Measurements from ENCODE around the gene NCBP2L.

NCBP2L gene

GRCh38 chrX:107818900-107819521 lies 41.5 kb downstream of the NCBP2L start:
- no peak for DNase-seq

DNA sequence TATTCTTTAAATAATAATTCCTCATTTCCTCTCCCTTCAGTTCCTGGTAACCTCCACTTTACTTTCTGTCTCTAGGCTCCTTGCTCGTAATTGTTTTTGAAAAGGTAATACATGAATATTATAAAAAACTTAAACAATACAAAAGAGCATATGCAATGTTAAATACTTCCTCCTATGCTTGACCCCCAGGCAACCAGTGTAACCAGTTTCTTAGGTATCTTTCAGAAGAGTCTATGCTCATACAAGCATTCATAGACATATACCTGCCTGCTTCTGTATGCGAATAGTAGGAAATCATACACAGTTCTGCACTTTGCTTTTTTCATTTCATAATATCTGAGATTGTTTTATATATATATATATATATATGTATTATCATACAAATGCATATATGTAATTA lies 45.5 kb downstream of the NCBP2L start:
- DNase-seq = no peak

- no peak for DNase-seq
Measured at GRCh38 chrX:107823456-107823855, 45.9 kb downstream of the NCBP2L start.

- DNase-seq = peak; percentile 25 to 73 (median 71)
Measured at GRCh38 chrX:107825698-107826237, 48.2 kb downstream of the NCBP2L start, which contains the start of gene MID2. Gene MID2 (plus strand): TSS chrX:107825866. CDS start chrX:107826427, 561 bp downstream.

- DNase-seq = peak; percentile 16 to 84 (median 74)
Measured at GRCh38 chrX:107826238-107827029, 48.9 kb downstream of the NCBP2L start.

DNA sequence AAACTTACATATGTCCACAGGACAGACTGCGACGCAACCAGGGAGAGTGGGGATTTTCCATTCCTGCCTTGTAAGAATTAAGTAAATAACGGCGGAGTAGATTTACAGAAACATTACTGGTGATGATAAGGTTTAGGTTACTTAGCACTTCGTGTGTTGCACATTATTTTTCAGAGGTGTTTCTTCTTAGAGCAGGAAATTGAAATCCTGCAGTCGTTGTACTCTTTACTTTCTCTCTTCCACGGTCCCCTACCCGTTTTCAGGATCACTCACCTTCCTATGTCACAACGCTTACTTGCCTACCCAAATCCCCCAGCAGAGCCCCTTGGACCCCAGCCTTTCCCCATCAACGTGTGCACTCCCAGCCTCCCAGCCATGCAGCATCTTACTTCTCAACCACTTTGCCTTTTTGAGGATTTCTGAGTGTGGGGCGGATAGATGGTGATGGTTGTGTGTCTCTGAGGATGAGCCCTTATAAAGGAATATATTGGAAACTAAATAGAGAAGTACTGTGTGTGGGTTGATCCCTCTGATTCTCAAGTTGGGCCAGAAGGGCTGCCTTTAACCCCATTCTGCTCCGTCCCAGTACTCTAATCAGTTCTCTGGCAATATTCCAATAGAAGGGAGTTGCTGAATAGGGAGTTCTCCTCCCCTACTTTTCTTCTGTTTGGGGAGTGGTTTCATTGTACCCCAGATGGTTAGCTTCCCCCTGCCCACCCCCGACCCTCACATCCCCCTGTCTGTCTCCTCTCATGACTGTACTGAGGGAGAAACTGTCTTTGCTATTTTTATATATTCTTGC lies 49.7 kb downstream of the NCBP2L start:
- no peak for DNase-seq

GRCh38 chrX:107827852-107828251 lies 50.3 kb downstream of the NCBP2L start:
- DNase-seq = no peak

- no peak for DNase-seq
Measured at GRCh38 chrX:107829878-107830277, 52.3 kb downstream of the NCBP2L start.

- DNase-seq = no peak
Measured at GRCh38 chrX:107831071-107831730, 53.7 kb downstream of the NCBP2L start.

- DNase-seq = no peak
Measured at GRCh38 chrX:107834275-107835201, 57.0 kb downstream of the NCBP2L start.

DNA sequence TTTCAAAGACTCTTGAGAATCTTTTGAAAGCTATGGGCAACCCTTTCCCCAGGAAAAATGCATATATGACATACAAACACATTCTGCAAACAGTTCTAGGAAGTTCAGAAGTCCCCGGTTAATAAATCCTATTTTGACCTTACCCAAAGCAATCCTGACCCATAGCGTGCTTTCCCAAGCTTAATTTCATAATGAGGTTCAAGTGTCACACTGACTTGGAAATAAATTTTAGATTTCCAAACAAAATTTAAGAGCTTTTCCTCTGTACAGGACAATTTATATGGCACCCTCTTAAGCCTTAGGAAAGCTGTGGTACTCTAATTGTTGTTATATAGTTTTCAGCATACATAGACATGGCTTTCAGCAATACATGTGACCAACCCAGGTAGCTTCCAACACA lies 59.4 kb downstream of the NCBP2L start:
- no peak for DNase-seq

- no peak for DNase-seq
Measured at GRCh38 chrX:107840971-107841370, 63.4 kb downstream of the NCBP2L start.

DNA sequence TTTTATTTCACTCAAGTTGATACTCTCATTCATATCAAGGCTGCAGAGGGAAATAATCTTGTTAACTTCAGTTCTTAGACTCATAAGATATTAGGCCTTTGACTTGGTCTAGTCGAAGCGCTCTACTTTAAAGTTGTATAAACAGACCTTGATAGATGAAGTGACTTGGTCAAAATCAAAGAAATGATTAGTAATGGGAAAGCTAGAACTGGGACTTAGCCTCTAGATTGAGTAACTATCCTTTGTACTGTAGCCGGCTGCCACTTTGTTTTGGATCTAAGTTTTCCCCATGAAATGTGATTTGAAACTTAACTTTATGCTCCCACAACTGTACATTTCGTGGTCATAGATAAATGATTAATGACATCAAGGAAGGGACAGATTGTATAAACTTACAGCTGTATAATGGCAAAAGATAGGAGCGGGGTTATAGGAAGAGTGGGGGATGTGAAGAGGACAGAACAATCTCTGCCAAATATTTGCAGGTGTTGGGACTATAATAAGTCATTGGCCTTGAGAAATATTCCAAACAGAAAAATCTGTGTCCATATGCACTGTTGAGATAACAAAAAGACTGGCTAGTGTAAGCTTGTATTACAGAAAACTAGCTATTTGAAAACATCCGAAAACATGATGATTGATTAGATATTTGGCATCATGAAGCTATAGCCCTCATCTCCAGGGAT lies 65.3 kb downstream of the NCBP2L start:
- no peak for DNase-seq

Data from NCI-H1417 (cell line).